Activated CD8-positive, alpha-beta memory T cell treated with anti-CD3 and anti-CD28 coated beads for 36 hours (primary cell): ENCODE measurements around the gene ZNF530. TPM values are rescaled to one million over a fixed set of nuclear protein-coding genes. Genes with fewer than 3 reads are reported as not detected.

Source experiments
- CTCF ChIA-PET: fragments of 350-600 bp; sonication (Branson Sonifier 250); formaldehyde crosslinking; loops from one replicate; lab custom pipeline; 2021; ENCODE audit warnings: antibody characterized with exemption; lab: Charles Lee
- POLR2A ChIA-PET: fragments of 350-600 bp; sonication (Branson Sonifier 250); formaldehyde crosslinking; loops from one replicate; lab custom pipeline; 2021; ENCODE audit warnings: antibody characterized with exemption; lab: Charles Lee
- total RNA-seq, 2 experiments: library from RNA; stranded (reverse); gene quantifications; one replicate each; pipeline ENCODE4 v1.2.3, GENCODE V29; 2021

The ZNF530 gene
- 10 to 100 TPM; 10.2 to 10.8 TPM for total RNA-seq

- ChIA-PET POLR2A (no interaction called here), CTCF (no interaction called here)
Observed at GRCh38 chr19:57599761-57600383, at the start of gene ZNF530. Gene ZNF530 (plus strand): TSS chr19:57599885. CDS start chr19:57604346, 4,461 bp downstream.

GRCh38 chr19:57552432-57552831 lies 47.3 kb upstream of the ZNF530 start:
- ChIA-PET POLR2A (no interaction called here), CTCF (no interaction called here)

- POLR2A ChIA-PET, result no interaction called here
- CTCF ChIA-PET, result no interaction called here
Observed at GRCh38 chr19:57557659-57558058, 42.0 kb upstream of the ZNF530 start.

GRCh38 chr19:57558525-57558924 lies 41.2 kb upstream of the ZNF530 start:
- POLR2A ChIA-PET, result no interaction called here
- CTCF ChIA-PET, result no interaction called here

- ChIA-PET POLR2A (no interaction called here), CTCF (interaction anchor here (0.5 kb wide), 1 partner anchor 51 kb away, joined by 3 read pairs; no protein-coding TSS in a partner anchor)
Observed at GRCh38 chr19:57559008-57559403, 40.7 kb upstream of the ZNF530 start.

GRCh38 chr19:57559404-57560025 lies 40.2 kb upstream of the ZNF530 start, which contains the start of gene ZNF550:
Gene ZNF550 (minus strand): TSS chr19:57559863. CDS start chr19:57559682, 181 bp downstream.
- POLR2A ChIA-PET, result no interaction called here
- CTCF ChIA-PET, result interaction anchor here (0.5 kb wide), 1 partner anchor 51 kb away, joined by 3 read pairs; no protein-coding TSS in a partner anchor

GRCh38 chr19:57560049-57560491 lies 39.6 kb upstream of the ZNF530 start:
- ChIA-PET CTCF (no interaction called here), POLR2A (interaction anchor here (0.6 kb wide), 1 partner anchor 482 kb away, joined by 6 read pairs; no protein-coding TSS in a partner anchor)

GRCh38 chr19:57563547-57563946 lies 36.1 kb upstream of the ZNF530 start:
- ChIA-PET POLR2A (no interaction called here), CTCF (no interaction called here)

GRCh38 chr19:57566396-57567265 lies 33.1 kb upstream of the ZNF530 start:
- CTCF ChIA-PET, result no interaction called here

GRCh38 chr19:57570707-57571106 lies 29.0 kb upstream of the ZNF530 start:
- POLR2A ChIA-PET, result no interaction called here
- CTCF ChIA-PET, result no interaction called here

More at GRCh38 chr19:57566396-57567265, 33.1 kb upstream of the ZNF530 start:
- POLR2A ChIA-PET, result no interaction called here

- ChIA-PET POLR2A (no interaction called here), CTCF (no interaction called here)
Observed at GRCh38 chr19:57572415-57572947, 27.2 kb upstream of the ZNF530 start.

- CTCF ChIA-PET, result no interaction called here
- POLR2A ChIA-PET, result no interaction called here
Observed at GRCh38 chr19:57576661-57577060, 23.0 kb upstream of the ZNF530 start.

GRCh38 chr19:57578487-57579205 lies 21.0 kb upstream of the ZNF530 start, which contains the start of gene ZNF416:
Gene ZNF416 (minus strand): TSS chr19:57578911. CDS start chr19:57578704, 207 bp downstream.
- ChIA-PET POLR2A (no interaction called here), CTCF (no interaction called here)

GRCh38 chr19:57583104-57583520 lies 16.6 kb upstream of the ZNF530 start:
- ChIA-PET CTCF (no interaction called here), POLR2A (no interaction called here)

- CTCF ChIA-PET, result no interaction called here
- POLR2A ChIA-PET, result no interaction called here
Observed at GRCh38 chr19:57583521-57584416, 15.9 kb upstream of the ZNF530 start, which contains the start of gene ZIK1. Gene ZIK1 (plus strand): TSS chr19:57584145. CDS start chr19:57584357, 212 bp downstream.

GRCh38 chr19:57587529-57587928 lies 12.2 kb upstream of the ZNF530 start:
- POLR2A ChIA-PET, result no interaction called here
- CTCF ChIA-PET, result no interaction called here

- ChIA-PET POLR2A (no interaction called here), CTCF (no interaction called here)
Observed at GRCh38 chr19:57599377-57599760, 316 bp upstream of the ZNF530 start.

GRCh38 chr19:57606931-57607330 lies 7.2 kb downstream of the ZNF530 start:
- POLR2A ChIA-PET, result interaction anchor here (0.7 kb wide), 1 partner anchor 69 kb away, joined by 5 read pairs; no protein-coding TSS in a partner anchor
- CTCF ChIA-PET, result no interaction called here
